Activated CD4-positive, alpha-beta T cell treated with anti-CD3 and anti-CD28 coated beads, Interleukin-2, amount 10 ng/mL, durations not matched to agents 7 days and 5 days (primary cell): Measurements from ENCODE around the gene SLC25A13. TPM values are rescaled to one million over a fixed set of nuclear protein-coding genes. Genes with fewer than 3 reads are reported as not detected.
"Not testable (repeated sequence)": the region's sequence is repeated elsewhere in the genome, so short reads cannot be mapped to it uniquely, and the experiment has no call there.

ENCODE experiments used
- CTCF ChIA-PET: fragments of 350-600 bp; sonication (Branson Sonifier 250); formaldehyde crosslinking; loops from one replicate; lab custom pipeline; 2021; ENCODE audit warnings: antibody characterized with exemption; lab: Charles Lee
- POLR2A ChIA-PET: fragments of 350-600 bp; sonication (Branson Sonifier 250); formaldehyde crosslinking; loops from one replicate; lab custom pipeline; 2021; ENCODE audit warnings: antibody characterized with exemption; lab: Charles Lee
- DNase-seq: peaks from one replicate; pipeline ENCODE4 v3.0.0-alpha.2; 2020
- H3K27ac Mint-ChIP-seq: one replicate; pipeline ENCODE4 v1.8.0; 2021; ENCODE audit warnings: mild to moderate bottlenecking, moderate library complexity, mixed read lengths
- H3K27me3 Mint-ChIP-seq: one replicate; pipeline ENCODE4 v1.8.0; 2021; ENCODE audit warnings: mixed read lengths
- H3K36me3 Mint-ChIP-seq: one replicate; pipeline ENCODE4 v1.8.0; 2021; ENCODE audit warnings: low read depth, mixed read lengths
- H3K4me1 Mint-ChIP-seq: one replicate; pipeline ENCODE4 v1.8.0; 2021; ENCODE audit warnings: mixed read lengths
- H3K4me3 Mint-ChIP-seq: one replicate; pipeline ENCODE4 v1.8.0; 2021; ENCODE audit warnings: mild to moderate bottlenecking, moderate library complexity, mixed read lengths
- H3K9me3 Mint-ChIP-seq: one replicate; pipeline ENCODE4 v1.8.0; 2021; ENCODE audit warnings: mixed read lengths
- total RNA-seq, 2 experiments: library from RNA; stranded (reverse); gene quantifications; one replicate each; pipeline ENCODE4 v1.2.3, GENCODE V29; 2021

SLC25A13 gene
- total RNA-seq, 2 experiments from 2014 or later, result 7.4 to 8.8 TPM

GRCh38 chr7:96179837-96180236 lies 142.1 kb downstream of the SLC25A13 start:
- ChIA-PET POLR2A (no interaction called here), CTCF (no interaction called here)
- Mint-ChIP-seq H3K36me3 (no peaks in the 10 kb centered on the region), H3K27ac (no peak overlapping the region), H3K4me3 (no peak overlapping the region), H3K27me3 (no peaks in the 10 kb centered on the region), H3K9me3 (no peaks in the 10 kb centered on the region), H3K4me1 (no peaks in the 10 kb centered on the region)
- no peak for DNase-seq

GRCh38 chr7:96179341-96179740 lies 142.6 kb downstream of the SLC25A13 start:
- H3K27me3 Mint-ChIP-seq, result no peaks in the 10 kb centered on the region
- H3K4me3 Mint-ChIP-seq, result no peak overlapping the region
- DNase-seq, result no peak
- H3K27ac Mint-ChIP-seq, result no peak overlapping the region
- no peaks in the 10 kb centered on the region for H3K36me3 Mint-ChIP-seq
- ChIA-PET CTCF (no interaction called here), POLR2A (no interaction called here)
- no peaks in the 10 kb centered on the region for H3K9me3 Mint-ChIP-seq
- no peaks in the 10 kb centered on the region for H3K4me1 Mint-ChIP-seq

GRCh38 chr7:96178581-96178980 lies 143.3 kb downstream of the SLC25A13 start:
- Mint-ChIP-seq H3K9me3 (no peaks in the 10 kb centered on the region), H3K27ac (no peak overlapping the region), H3K36me3 (no peaks in the 10 kb centered on the region), H3K4me1 (no peaks in the 10 kb centered on the region), H3K4me3 (no peak overlapping the region), H3K27me3 (no peaks in the 10 kb centered on the region)
- ChIA-PET CTCF (no interaction called here), POLR2A (no interaction called here)
- no peak for DNase-seq

- Mint-ChIP-seq H3K4me3 (no peak overlapping the region), H3K4me1 (no peaks in the 10 kb centered on the region), H3K27ac (no peak overlapping the region), H3K9me3 (no peaks in the 10 kb centered on the region), H3K36me3 (no peaks in the 10 kb centered on the region), H3K27me3 (no peaks in the 10 kb centered on the region)
- ChIA-PET POLR2A (interaction anchor here (0.5 kb wide), 1 partner anchor 169 kb away, joined by 3 read pairs; no protein-coding TSS in a partner anchor), CTCF (interaction anchor here (1.0 kb wide), 1 partner anchor 8 kb away, joined by 3 read pairs; no protein-coding TSS in a partner anchor)
- no peak for DNase-seq
These were observed 144.5 kb downstream of the SLC25A13 start for GRCh38 chr7:96177353-96177752.

- no peaks in the 10 kb centered on the region for H3K4me1 Mint-ChIP-seq
- H3K4me3 Mint-ChIP-seq, result no peak overlapping the region
- no peak overlapping the region for H3K27ac Mint-ChIP-seq
- CTCF ChIA-PET, result no interaction called here
- no peaks in the 10 kb centered on the region for H3K27me3 Mint-ChIP-seq
- H3K36me3 Mint-ChIP-seq, result no peaks in the 10 kb centered on the region
- DNase-seq, result no peak
- POLR2A ChIA-PET, result no interaction called here
- no peaks in the 10 kb centered on the region for H3K9me3 Mint-ChIP-seq
These were observed 147.1 kb downstream of the SLC25A13 start for GRCh38 chr7:96174812-96175211.

- ChIA-PET CTCF (no interaction called here), POLR2A (no interaction called here)
- peaks cover 2% of the 10 kb centered on the region for H3K36me3 Mint-ChIP-seq
- H3K27ac Mint-ChIP-seq, result no peak overlapping the region
- H3K9me3 Mint-ChIP-seq, result no peaks in the 10 kb centered on the region
- H3K4me1 Mint-ChIP-seq, result no peaks in the 10 kb centered on the region
- no peak for DNase-seq
- H3K4me3 Mint-ChIP-seq, result no peak overlapping the region
- H3K27me3 Mint-ChIP-seq, result no peaks in the 10 kb centered on the region
These were observed 148.1 kb downstream of the SLC25A13 start for GRCh38 chr7:96173781-96174180.

GRCh38 chr7:96169439-96169838 lies 152.5 kb downstream of the SLC25A13 start:
- H3K27me3 Mint-ChIP-seq, result no peaks in the 10 kb centered on the region
- CTCF ChIA-PET, result interaction anchor here (0.6 kb wide), 1 partner anchor 32 kb away, joined by 3 read pairs; no protein-coding TSS in a partner anchor

GRCh38 chr7:96167424-96167823 lies 154.5 kb downstream of the SLC25A13 start:
- peaks cover 12% of the 10 kb centered on the region for H3K36me3 Mint-ChIP-seq
- no peak overlapping the region for H3K27ac Mint-ChIP-seq
- POLR2A ChIA-PET, result no interaction called here
- no peaks in the 10 kb centered on the region for H3K4me1 Mint-ChIP-seq
- no peak for DNase-seq
- no peaks in the 10 kb centered on the region for H3K27me3 Mint-ChIP-seq
- CTCF ChIA-PET, result no interaction called here
- no peaks in the 10 kb centered on the region for H3K9me3 Mint-ChIP-seq
- no peak overlapping the region for H3K4me3 Mint-ChIP-seq

More at GRCh38 chr7:96169439-96169838, 152.5 kb downstream of the SLC25A13 start:
- POLR2A ChIA-PET, result no interaction called here
- no peaks in the 10 kb centered on the region for H3K9me3 Mint-ChIP-seq
- no peak overlapping the region for H3K27ac Mint-ChIP-seq
- no peak overlapping the region for H3K4me3 Mint-ChIP-seq
- no peak for DNase-seq
- H3K36me3 Mint-ChIP-seq, result peaks cover 7% of the 10 kb centered on the region
- H3K4me1 Mint-ChIP-seq, result no peaks in the 10 kb centered on the region

- no peaks in the 10 kb centered on the region for H3K9me3 Mint-ChIP-seq
- H3K4me3 Mint-ChIP-seq, result no peak overlapping the region
- no peaks in the 10 kb centered on the region for H3K27me3 Mint-ChIP-seq
- ChIA-PET CTCF (no interaction called here), POLR2A (no interaction called here)
- DNase-seq, result no peak
- peaks cover 9% of the 10 kb centered on the region for H3K36me3 Mint-ChIP-seq
- no peak overlapping the region for H3K27ac Mint-ChIP-seq
- no peaks in the 10 kb centered on the region for H3K4me1 Mint-ChIP-seq
These were observed 160.0 kb downstream of the SLC25A13 start for GRCh38 chr7:96161897-96162296.

GRCh38 chr7:96157856-96158255 lies 164.0 kb downstream of the SLC25A13 start:
- POLR2A ChIA-PET, result no interaction called here
- CTCF ChIA-PET, result no interaction called here
- H3K36me3 Mint-ChIP-seq, result peaks cover 2% of the 10 kb centered on the region

GRCh38 chr7:96154506-96154905 lies 167.4 kb downstream of the SLC25A13 start:
- H3K27me3 Mint-ChIP-seq, H3K36me3 Mint-ChIP-seq, H3K4me3 Mint-ChIP-seq, H3K4me1 Mint-ChIP-seq, H3K27ac Mint-ChIP-seq, POLR2A ChIA-PET, DNase-seq, H3K9me3 Mint-ChIP-seq: not testable (repeated sequence)
- CTCF ChIA-PET, result interaction anchor here (0.6 kb wide), 1 partner anchor 11 kb away, joined by 5 read pairs; no protein-coding TSS in a partner anchor

More at GRCh38 chr7:96157856-96158255, 164.0 kb downstream of the SLC25A13 start:
- no peak overlapping the region for H3K27ac Mint-ChIP-seq
- no peaks in the 10 kb centered on the region for H3K4me1 Mint-ChIP-seq
- no peak overlapping the region for H3K4me3 Mint-ChIP-seq
- no peaks in the 10 kb centered on the region for H3K27me3 Mint-ChIP-seq
- DNase-seq, result no peak
- no peaks in the 10 kb centered on the region for H3K9me3 Mint-ChIP-seq

- Mint-ChIP-seq H3K27ac (no peak overlapping the region), H3K4me1 (no peaks in the 10 kb centered on the region), H3K27me3 (no peaks in the 10 kb centered on the region), H3K36me3 (no peaks in the 10 kb centered on the region), H3K4me3 (no peak overlapping the region), H3K9me3 (no peaks in the 10 kb centered on the region)
- CTCF ChIA-PET, result no interaction called here
- POLR2A ChIA-PET, result no interaction called here
- DNase-seq, result no peak
These were observed 169.2 kb downstream of the SLC25A13 start for GRCh38 chr7:96152706-96153105.

GRCh38 chr7:96151889-96152288 lies 170.0 kb downstream of the SLC25A13 start:
- ChIA-PET POLR2A (no interaction called here), CTCF (interaction anchor here (0.5 kb wide), 1 partner anchor 912 kb away, joined by 3 read pairs; no protein-coding TSS in a partner anchor)
- Mint-ChIP-seq H3K4me3 (no peak overlapping the region), H3K9me3 (no peaks in the 10 kb centered on the region), H3K27ac (no peak overlapping the region), H3K4me1 (no peaks in the 10 kb centered on the region), H3K27me3 (no peaks in the 10 kb centered on the region), H3K36me3 (no peaks in the 10 kb centered on the region)
- DNase-seq, result no peak

- H3K9me3 Mint-ChIP-seq, result no peaks in the 10 kb centered on the region
- no peak overlapping the region for H3K4me3 Mint-ChIP-seq
- H3K36me3 Mint-ChIP-seq, result no peaks in the 10 kb centered on the region
- H3K4me1 Mint-ChIP-seq, result no peaks in the 10 kb centered on the region
- no peaks in the 10 kb centered on the region for H3K27me3 Mint-ChIP-seq
- DNase-seq, result no peak
- ChIA-PET CTCF (no interaction called here), POLR2A (no interaction called here)
- no peak overlapping the region for H3K27ac Mint-ChIP-seq
These were observed 177.7 kb downstream of the SLC25A13 start for GRCh38 chr7:96144260-96144526.
